Spleen (tissue), 11 donors: ENCODE measurements around the gene CD164L2. TPM values are rescaled to one million over a fixed set of nuclear protein-coding genes. Genes with fewer than 3 reads are reported as not detected.
A peak's percentile ranks its signal among the peaks of the same experiment; 100 is the strongest.

Source experiments
- DNase-seq: peaks from one replicate; pipeline ENCODE4 v3.0.0-alpha.2; 2020
- H3K27ac ChIP-seq, 8 donors: fragments of 200-600 bp; sonication (generic) in 7 of 8; 1 replicate in 4 of 8; 2 replicates in 4 of 8; pipeline versions ENCODE4 v1.5.0 to v1.8.0; 2016 to 2021; ENCODE audit warnings: inconsistent platforms in 4 of 8, mild to moderate bottlenecking in 4 of 8, moderate library complexity in 1 of 8
- H3K27me3 ChIP-seq, 7 donors: fragments of 200-600 bp; sonication (generic) in 6 of 7; replicated peaks in 1 of 7; 1 replicate in 4 of 7; 2 replicates in 3 of 7; pipeline versions ENCODE4 v1.5.0 to v1.8.0; 2016 to 2021; ENCODE audit warnings: inconsistent platforms in 3 of 7, mild to moderate bottlenecking in 1 of 7
- H3K36me3 ChIP-seq, 6 donors: fragments of 200-600 bp; sonication (generic) in 5 of 6; 1 replicate in 4 of 6; 2 replicates in 2 of 6; pipeline versions ENCODE4 v1.5.0 to v1.8.0; 2016 to 2021; ENCODE audit warnings: inconsistent platforms in 2 of 6
- H3K4me1 ChIP-seq, 6 donors: fragments of 200-600 bp; sonication (generic) in 5 of 6; 1 replicate in 3 of 6; 2 replicates in 3 of 6; pipeline versions ENCODE4 v1.5.0 to v1.8.0; 2016 to 2021; ENCODE audit warnings: inconsistent platforms in 3 of 6
- H3K4me3 ChIP-seq, 8 donors: fragments of 200-600 bp; sonication (generic) in 7 of 8; 1 replicate in 4 of 8; 2 replicates in 4 of 8; pipeline versions ENCODE4 v1.5.0 to v1.8.0; 2016 to 2021; ENCODE audit warnings: inconsistent platforms in 4 of 8, mild to moderate bottlenecking in 4 of 8, moderate library complexity in 2 of 8
- H3K9me3 ChIP-seq, 8 donors: fragments of 200-600 bp; sonication (generic) in 7 of 8; 1 replicate in 4 of 8; 2 replicates in 4 of 8; pipeline versions ENCODE4 v1.5.0 to v1.8.0; 2016 to 2021; ENCODE audit warnings: inconsistent platforms in 4 of 8
- POLR2A ChIP-seq, 3 donors: fragments of 450-650 bp; IDR thresholded peaks; one replicate each; pipeline ENCODE4 v1.5.1; 2017; ENCODE audit warnings: antibody characterized with exemption in 3 of 3, mild to moderate bottlenecking in 1 of 3
- POLR2AphosphoS5 ChIP-seq, 3 donors: sonication (generic); formaldehyde crosslinking; IDR thresholded peaks; one replicate each; pipeline ENCODE4 v1.5.1; 2017; ENCODE audit warnings: antibody characterized with exemption in 3 of 3
- WGBS, 5 donors: extraction: QIAGEN DNeasy Blood & Tissue Kit in 3 of 5; methylation state at CpG; one replicate each; pipeline versions ENCODE4 v1.1.5 to v1.1.7; 2013 to 2018; 5-methylcytosine and 5-hydroxymethylcytosine counted together
- intact Hi-C: fragments of 100-400 bp; cut with DNase I; formaldehyde crosslinking; loops from one replicate; pipeline ENCODE4 v1.15.0; 2023; ENCODE audit warnings: low total_unique reads
- polyA plus RNA-seq, 3 donors: library from polyadenylated mRNA; stranded (reverse); fragments of 200-250 nt; gene quantifications; one replicate each; pipeline ENCODE4 v1.2.1, GENCODE V29; 2013
- total RNA-seq, 7 donors: library from RNA; depleted of rRNA in 3 of 7; stranded (reverse); fragments of >200 nt in 3 of 7; fragmentation: NEBNext Ultra II Directional in 4 of 7; extraction: Animal tissue kit (Norgen Biotek cat#: 25700) in 4 of 7; gene quantifications; one replicate each; pipeline versions ENCODE4 v1.1.0 to v1.2.1, GENCODE V29; 2016 to 2021
- TF ChIP-seq, protein P1 (sequence below), 11 experiments: fragments of 200-600 bp in 7 of 11; fragments of 450-650 bp in 4 of 11; sonication (generic) in 4 of 11; IDR thresholded peaks in 8 of 11; conservative IDR thresholded peaks in 3 of 11; 1 replicate in 7 of 11; 2 replicates in 4 of 11; pipeline versions ENCODE4 v1.4.0 to v1.8.0; 2016 to 2021; ENCODE audit warnings: antibody characterized with exemption in 11 of 11, inconsistent platforms in 4 of 11, mild to moderate bottlenecking in 1 of 11
- donor health status: healthy with polysubstance abuse.
- donor health status: DM: no; HTN: no; CAD: no; lungs with moderate emphysema.
- donor health status: DM: no; HTN: no; CAD: no.
- donor health status: Bipolar disorder and iron deficiency.
- donor health status: healthy.
- donor health status: DM: no; HTN: no; CAD: no.
- donor health status: DM: yes; HTN: yes; CAD: no.

The CD164L2 gene
- total and polyA plus RNA-seq, 10 donors = 0.06 TPM; not detected in 9

DNA sequence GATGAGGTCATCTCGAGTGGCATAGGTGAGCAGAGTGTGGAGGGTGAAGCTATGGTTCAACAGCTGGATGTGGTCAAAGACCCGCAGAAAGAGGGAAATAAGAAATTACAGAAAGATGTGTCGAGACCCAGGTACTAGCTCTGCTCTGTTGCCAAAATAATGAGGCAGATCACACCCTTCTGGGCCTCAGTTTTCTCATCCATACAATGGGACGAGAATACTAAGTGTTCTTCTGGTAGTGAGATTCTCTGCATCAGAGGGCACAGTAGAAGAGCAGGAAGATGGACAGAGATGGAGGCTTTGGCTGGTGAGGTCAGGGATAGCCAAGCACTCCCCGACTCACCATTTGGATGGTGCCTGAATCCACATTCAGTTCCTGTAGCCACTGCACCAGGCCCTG is 27.4 kb downstream of the CD164L2 start:
- Histone ChIP-seq H3K27ac (peak overlapping the region in 1 of 8 donors; percentile 69), H3K27me3 (peaks cover 0 to 5% (median 0%) of the 10 kb centered on the region in 7 donors), H3K36me3 (peaks cover 0 to 99% (median 34%) of the 10 kb centered on the region in 6 donors), H3K4me1 (peaks cover 21 to 61% (median 38%) of the 10 kb centered on the region in 6 donors), H3K4me3 (no peak overlapping the region), H3K9me3 (no peaks in the 10 kb centered on the region)
- no peak for DNase-seq
- 70 to 84% (median 76%) methylated on average over 5 of the region's 5 CpGs for WGBS, 5 donors
- intact Hi-C loops = loop anchor here (5.0 kb wide), 1 partner anchor 37 kb away; the partner anchor contains the start of gene GPR3
- TF ChIP-seq, protein P1, sequence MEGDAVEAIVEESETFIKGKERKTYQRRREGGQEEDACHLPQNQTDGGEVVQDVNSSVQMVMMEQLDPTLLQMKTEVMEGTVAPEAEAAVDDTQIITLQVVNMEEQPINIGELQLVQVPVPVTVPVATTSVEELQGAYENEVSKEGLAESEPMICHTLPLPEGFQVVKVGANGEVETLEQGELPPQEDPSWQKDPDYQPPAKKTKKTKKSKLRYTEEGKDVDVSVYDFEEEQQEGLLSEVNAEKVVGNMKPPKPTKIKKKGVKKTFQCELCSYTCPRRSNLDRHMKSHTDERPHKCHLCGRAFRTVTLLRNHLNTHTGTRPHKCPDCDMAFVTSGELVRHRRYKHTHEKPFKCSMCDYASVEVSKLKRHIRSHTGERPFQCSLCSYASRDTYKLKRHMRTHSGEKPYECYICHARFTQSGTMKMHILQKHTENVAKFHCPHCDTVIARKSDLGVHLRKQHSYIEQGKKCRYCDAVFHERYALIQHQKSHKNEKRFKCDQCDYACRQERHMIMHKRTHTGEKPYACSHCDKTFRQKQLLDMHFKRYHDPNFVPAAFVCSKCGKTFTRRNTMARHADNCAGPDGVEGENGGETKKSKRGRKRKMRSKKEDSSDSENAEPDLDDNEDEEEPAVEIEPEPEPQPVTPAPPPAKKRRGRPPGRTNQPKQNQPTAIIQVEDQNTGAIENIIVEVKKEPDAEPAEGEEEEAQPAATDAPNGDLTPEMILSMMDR (IDR thresholded peaks at IDR 0.05 in 8 of 11, conservative IDR thresholded peaks at IDR 0.05 in 3 of 11) = no peak
- TF ChIP-seq POLR2AphosphoS5 (IDR thresholded peaks at IDR 0.05) (no peak), POLR2A (IDR thresholded peaks at IDR 0.05) (no peak)

DNA sequence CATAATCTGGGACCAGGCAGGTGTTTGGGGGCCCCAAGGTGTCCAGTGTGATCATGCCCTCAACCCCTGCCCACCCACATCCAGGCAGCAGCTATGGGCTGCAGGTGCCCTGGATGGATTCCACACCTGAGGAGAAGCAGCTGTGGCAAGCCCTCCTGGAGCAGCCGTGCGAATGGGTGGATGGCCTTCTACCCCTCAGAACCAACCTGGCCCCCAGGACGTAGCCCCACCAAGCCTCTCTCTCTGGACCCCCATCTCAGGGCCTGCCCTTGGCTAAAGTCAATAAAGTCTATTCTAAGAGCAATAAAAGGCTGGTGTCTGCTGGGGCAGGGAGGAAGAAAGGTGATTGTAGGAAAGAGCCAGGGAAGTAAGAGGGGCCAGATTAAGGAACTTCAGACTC is 29.5 kb downstream of the CD164L2 start:
- intact Hi-C loops = no loop called here
- Histone ChIP-seq H3K27me3 (peaks cover 0 to 23% (median 0%) of the 10 kb centered on the region in 7 donors), H3K36me3 (peaks cover 0 to 100% (median 35%) of the 10 kb centered on the region in 6 donors), H3K27ac (peak overlapping the region in 1 of 8 donors; percentile 30), H3K4me1 (peaks cover 15 to 62% (median 43%) of the 10 kb centered on the region in 6 donors), H3K4me3 (no peak overlapping the region), H3K9me3 (no peaks in the 10 kb centered on the region)
- no peak for DNase-seq
- TF ChIP-seq POLR2A (IDR thresholded peaks at IDR 0.05) = no peak
- no peak for TF ChIP-seq POLR2AphosphoS5 (IDR thresholded peaks at IDR 0.05)
- TF ChIP-seq, protein P1 (IDR thresholded peaks at IDR 0.05 in 8 of 11, conservative IDR thresholded peaks at IDR 0.05 in 3 of 11) = no peak
- 81 to 100% (median 95%) methylated on average over 3 of the region's 3 CpGs for WGBS, 5 donors

DNA sequence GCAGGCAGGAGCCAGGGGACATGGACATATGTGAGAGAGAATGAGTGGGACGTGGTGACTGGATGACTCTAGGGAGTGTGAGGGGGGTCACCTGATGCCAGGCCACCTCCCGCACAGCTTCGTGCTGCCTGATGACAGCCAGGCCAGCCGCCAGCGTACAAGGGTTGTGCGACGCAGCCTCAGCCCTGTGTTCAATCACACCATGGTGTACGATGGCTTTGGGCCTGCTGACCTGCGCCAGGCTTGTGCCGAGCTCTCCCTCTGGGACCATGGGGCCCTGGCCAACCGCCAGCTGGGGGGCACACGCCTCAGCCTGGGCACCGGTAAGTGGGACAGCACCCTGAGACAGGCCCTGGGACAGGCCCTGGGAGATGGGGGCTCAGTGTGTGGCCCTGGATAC is 30.0 kb downstream of the CD164L2 start:
- Histone ChIP-seq H3K36me3 (peaks cover 0 to 97% (median 35%) of the 10 kb centered on the region in 6 donors), H3K27ac (peak overlapping the region in 1 of 8 donors; percentile 30), H3K4me1 (peaks cover 15 to 64% (median 44%) of the 10 kb centered on the region in 6 donors), H3K27me3 (peaks cover 0 to 23% (median 0%) of the 10 kb centered on the region in 7 donors), H3K9me3 (no peaks in the 10 kb centered on the region), H3K4me3 (no peak overlapping the region)
- no peak for TF ChIP-seq POLR2A (IDR thresholded peaks at IDR 0.05)
- TF ChIP-seq POLR2AphosphoS5 (IDR thresholded peaks at IDR 0.05) = peak in 2 of 3 donors; percentile 42 to 68
- intact Hi-C loops = no loop called here
- 91 to 96% (median 96%) methylated on average over 8 to 13 of the region's 13 CpGs for WGBS, 5 donors
- no peak for DNase-seq

DNA sequence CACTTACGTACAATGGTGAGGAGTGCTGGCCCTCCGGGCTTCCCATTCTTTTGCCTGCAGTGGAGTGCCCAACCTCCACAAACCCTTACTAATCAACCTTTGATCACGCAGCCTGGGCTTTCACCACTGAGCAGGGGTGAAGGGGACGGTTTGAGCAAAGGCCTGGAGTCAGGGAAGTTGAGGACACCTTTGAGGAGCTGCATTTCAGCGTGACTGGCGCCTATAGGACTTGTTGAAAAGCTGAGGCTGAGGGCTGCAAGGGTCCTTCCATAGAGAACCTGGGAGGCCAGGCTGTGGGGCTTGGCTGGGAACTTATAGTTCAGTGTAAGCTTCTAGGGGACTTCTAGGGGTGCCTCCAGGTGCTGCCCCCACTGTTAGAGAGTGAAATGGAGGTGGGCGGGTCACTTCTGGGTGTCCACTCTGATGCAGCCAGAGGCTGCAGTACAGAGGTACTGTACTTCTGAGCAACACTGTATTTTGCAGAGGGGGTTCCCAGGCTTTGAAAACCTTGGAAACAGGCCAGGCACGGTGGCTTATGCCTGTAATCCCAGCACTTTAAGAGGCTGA is 31.5 kb downstream of the CD164L2 start:
- TF ChIP-seq POLR2A (IDR thresholded peaks at IDR 0.05) = no peak
- TF ChIP-seq, protein P1 (IDR thresholded peaks at IDR 0.05 in 8 of 11, conservative IDR thresholded peaks at IDR 0.05 in 3 of 11) = no peak
- TF ChIP-seq POLR2AphosphoS5 (IDR thresholded peaks at IDR 0.05) = no peak
- peaks cover 0 to 23% (median 0%) of the 10 kb centered on the region in 7 donors for H3K27me3 ChIP-seq
- DNase-seq = no peak
- WGBS, 5 donors = 75 to 95% (median 81%) methylated on average over 8 of the region's 8 CpGs
- no peak overlapping the region for H3K27ac ChIP-seq
- peaks cover 2 to 63% (median 35%) of the 10 kb centered on the region in 6 donors for H3K4me1 ChIP-seq
- no peaks in the 10 kb centered on the region for H3K9me3 ChIP-seq
- intact Hi-C loops = no loop called here
- peak overlapping the region in 1 of 8 donors; percentile 11 for H3K4me3 ChIP-seq
- peaks cover 0 to 96% (median 43%) of the 10 kb centered on the region in 6 donors for H3K36me3 ChIP-seq
